HepG2 (cell line): ENCODE measurements around the gene DHX32. TPM values are rescaled to one million over a fixed set of nuclear protein-coding genes. Genes with fewer than 3 reads are reported as not detected.

Experiments used
- ATAC-seq: fragments of 200-7000 bp; cut with Tn5 transposase; 3 replicates; pipeline ENCODE4 v1.9.1; 2020; ENCODE audit warnings: mild to moderate bottlenecking, moderate library complexity
- BruUV-seq: library from RNA; stranded (reverse); fragments of 400-500 nt; replicated peaks from 2 replicates; lab custom pipeline; 2021; lab: Mats Ljungman, UMichigan
- CTCF ChIA-PET: fragments of 300-600 bp; formaldehyde crosslinking; extraction: SDS; loops from one replicate; lab custom pipeline; 2021; ENCODE audit warnings: low total read pairs, inconsistent platforms, low intra/inter-chr PET ratio; lab: Yijun Ruan, JAX
- POLR2A ChIA-PET: fragments of 350-600 bp; sonication (Branson Sonifier 250); formaldehyde crosslinking; loops from one replicate; lab custom pipeline; 2020; ENCODE audit warnings: antibody characterized with exemption, inconsistent platforms; lab: Yijun Ruan, JAX
- DNase-seq: peaks from one replicate; pipeline ENCODE4 v3.0.0-alpha.2; 2015; ENCODE audit warnings: low spot score
- FAIRE-seq: peaks from 3 replicates; lab custom pipeline; 2011; peaks lifted over from hg19 to GRCh38; lab: Jason Lieb, UNC
- H2AFZ ChIP-seq: one replicate; pipeline ENCODE4 v1.6.1; 2011; ENCODE audit warnings: low read length, inconsistent platforms
- H3K27ac ChIP-seq: fragments of 300-600 bp; 3 replicates; pipeline ENCODE4 v1.8.0; 2011; ENCODE audit warnings: mixed run types, mild to moderate bottlenecking, mixed read lengths, low read length, inconsistent platforms; ENCODE audit not compliant: insufficient read depth; ENCODE audit errors: extremely low read length
- H3K27me3 ChIP-seq, 2 experiments: fragments of 200-600 bp in 1 of 2; 2 replicates in 1 of 2; 3 replicates in 1 of 2; pipeline versions ENCODE4 v1.6.0 to v1.8.0; 2011; ENCODE audit warnings: low read length in 2 of 2, mild to moderate bottlenecking in 2 of 2, moderate library complexity in 2 of 2, inconsistent platforms in 1 of 2; ENCODE audit not compliant: insufficient read depth in 2 of 2, control insufficient read depth in 1 of 2
- H3K36me3 ChIP-seq, 2 experiments: fragments of 200-600 bp in 1 of 2; replicated peaks in 1 of 2; 2 replicates in 1 of 2; 3 replicates in 1 of 2; pipeline versions ENCODE4 v1.5.1 to v1.8.0; 2011; ENCODE audit warnings: low read length in 2 of 2, inconsistent platforms in 1 of 2; ENCODE audit not compliant: insufficient read depth in 2 of 2, control insufficient read depth in 1 of 2
- H3K4me1 ChIP-seq: 2 replicates; pipeline ENCODE4 v1.5.1; 2012; ENCODE audit warnings: low read length, inconsistent platforms; ENCODE audit not compliant: insufficient read depth
- H3K4me2 ChIP-seq: 2 replicates; pipeline ENCODE4 v1.6.0; 2011; ENCODE audit warnings: low read depth, low read length, inconsistent platforms
- H3K4me3 ChIP-seq, 3 experiments: fragments of 200-600 bp in 1 of 3; sonication (generic), shearing (Covaris generic) in 1 of 3; replicated peaks in 1 of 3; 2 replicates each; pipeline ENCODE4 v1.5.1; 2011 to 2016; ENCODE audit warnings: low read length in 3 of 3, inconsistent platforms in 2 of 3, low read depth in 2 of 3, mild to moderate bottlenecking in 2 of 3, control low read depth in 1 of 3, mixed read lengths in 1 of 3; ENCODE audit not compliant: insufficient read depth in 1 of 3
- H3K79me2 ChIP-seq: one replicate; pipeline ENCODE4 v1.6.1; 2011; ENCODE audit warnings: low read length, inconsistent platforms; ENCODE audit not compliant: insufficient read depth
- H3K9ac ChIP-seq: 2 replicates; pipeline ENCODE4 v1.6.0; 2011; ENCODE audit warnings: mild to moderate bottlenecking, low read depth, low read length, inconsistent platforms; ENCODE audit not compliant: insufficient read depth
- H3K9me3 ChIP-seq: 2 replicates; pipeline ENCODE4 v1.5.1; 2012; ENCODE audit warnings: mild to moderate bottlenecking, low read length
- H4K20me1 ChIP-seq: 2 replicates; pipeline ENCODE4 v1.6.0; 2011; ENCODE audit warnings: inconsistent platforms, mild to moderate bottlenecking, low read length, moderate library complexity; ENCODE audit not compliant: insufficient read depth
- AHR ChIP-seq: IDR thresholded peaks from 2 replicates; pipeline ENCODE4 v1.6.1; 2018; ENCODE audit warnings: missing genetic modification reagents, missing compliant biosample characterization
- ATF3 ChIP-seq: sonication (generic); formaldehyde crosslinking; IDR thresholded peaks from 2 replicates; pipeline ENCODE4 v1.4.0; 2020; ENCODE audit warnings: missing genetic modification reagents
- HNF4A ChIP-seq: sonication (generic); formaldehyde crosslinking; IDR thresholded peaks from 2 replicates; pipeline ENCODE4 v1.4.0; 2020; ENCODE audit warnings: missing genetic modification reagents
- IKZF4 ChIP-seq: sonication (generic); formaldehyde crosslinking; IDR thresholded peaks from 2 replicates; pipeline ENCODE4 v1.5.1; 2020; ENCODE audit warnings: borderline replicate concordance, mild to moderate bottlenecking, low read depth, missing genetic modification reagents; ENCODE audit errors: not compliant biosample characterization
- MAFG ChIP-seq: sonication (generic); formaldehyde crosslinking; IDR thresholded peaks from 2 replicates; pipeline ENCODE4 v1.5.1; 2020; ENCODE audit warnings: mild to moderate bottlenecking, missing genetic modification reagents
- MYC ChIP-seq: sonication (generic); formaldehyde crosslinking; IDR thresholded peaks from 2 replicates; pipeline ENCODE4 v1.9.0; 2021; ENCODE audit warnings: missing genetic modification reagents, borderline replicate concordance
- RBM22 ChIP-seq: fragments of 200-400 bp; formaldehyde crosslinking; optimal IDR thresholded peaks from 2 replicates; pipeline ENCODE3; 2017; ENCODE audit warnings: mild to moderate bottlenecking, low read length, moderate library complexity
- U2AF2 ChIP-seq: fragments of 200-400 bp; formaldehyde crosslinking; IDR thresholded peaks from 2 replicates; pipeline ENCODE4 v1.6.1; 2017; ENCODE audit warnings: low read depth, mild to moderate bottlenecking, low read length
- USF2 ChIP-seq, 2 experiments: sonication (generic) in 1 of 2; formaldehyde crosslinking in 1 of 2; IDR thresholded peaks; 2 replicates each; pipeline versions ENCODE4 v1.5.1 to v1.6.1; 2011 to 2020; ENCODE audit warnings: borderline replicate concordance in 1 of 2, low read depth in 1 of 2, low read length in 1 of 2, mild to moderate bottlenecking in 1 of 2, missing genetic modification reagents in 1 of 2, moderate library complexity in 1 of 2
- ZFAT ChIP-seq: sonication (generic); formaldehyde crosslinking; conservative IDR thresholded peaks from 2 replicates; pipeline ENCODE4 v1.8.1; 2023; ENCODE audit warnings: missing genetic modification reagents, inconsistent platforms
- ZFP36 ChIP-seq: fragments of 150-350 bp; IDR thresholded peaks from 2 replicates; pipeline ENCODE4 v1.6.1; 2018; ENCODE audit warnings: borderline replicate concordance, low read length, low read depth; ENCODE audit not compliant: partially characterized antibody
- ZNF292 ChIP-seq: sonication (generic); formaldehyde crosslinking; IDR thresholded peaks from 2 replicates; pipeline ENCODE4 v1.8.1; 2022; ENCODE audit warnings: mild to moderate bottlenecking, low read depth, missing genetic modification reagents, borderline replicate concordance
- ZNF496 ChIP-seq: sonication (generic); formaldehyde crosslinking; IDR thresholded peaks from 2 replicates; pipeline ENCODE4 v1.8.1; 2023; ENCODE audit warnings: mild to moderate bottlenecking, moderate library complexity, missing genetic modification reagents; ENCODE audit not compliant: insufficient replicate concordance
- ZNF530 ChIP-seq: sonication (generic); formaldehyde crosslinking; IDR thresholded peaks from 2 replicates; pipeline ENCODE4 v1.5.0; 2020; ENCODE audit warnings: low read depth, mild to moderate bottlenecking, missing genetic modification reagents
- ZNF576 ChIP-seq: sonication (generic); formaldehyde crosslinking; IDR thresholded peaks from 2 replicates; pipeline ENCODE4 v1.4.0; 2020; ENCODE audit warnings: mild to moderate bottlenecking, missing genetic modification reagents
- ZNF605 ChIP-seq: sonication (generic); formaldehyde crosslinking; IDR thresholded peaks from 2 replicates; pipeline ENCODE4 v1.8.0; 2022; ENCODE audit warnings: mild to moderate bottlenecking, missing genetic modification reagents
- ZNF709 ChIP-seq: sonication (generic); formaldehyde crosslinking; IDR thresholded peaks from 2 replicates; pipeline ENCODE4 v1.5.0; 2020; ENCODE audit warnings: mild to moderate bottlenecking, missing genetic modification reagents
- ZNF816 ChIP-seq: sonication (generic); formaldehyde crosslinking; IDR thresholded peaks from 2 replicates; pipeline ENCODE4 v1.8.0; 2022; ENCODE audit warnings: missing genetic modification reagents, mild to moderate bottlenecking, borderline replicate concordance
- WGBS: methylation state at CpG from one replicate; pipeline ENCODE4 v1.1.6; 2017; ENCODE audit warnings: low lambda C conversion rate; 5-methylcytosine and 5-hydroxymethylcytosine counted together
- in situ Hi-C: cut with HindIII; loops from 2 replicates; pipeline ENCODE4 v1.10.0; 2017; ENCODE audit warnings: low pct_unique_long_range_greater_than_20kb; ENCODE audit not compliant: extremely low pct_ligation_motif_present
- intact Hi-C: fragments of 100-400 bp; cut with micrococcal nuclease; formaldehyde crosslinking; loops from one replicate; pipeline ENCODE4 v1.10.0; 2022; ENCODE audit not compliant: unreplicated experiment
- polyA plus RNA-seq, 8 experiments: library from polyadenylated mRNA; depleted of rRNA in 3 of 8; stranded (reverse) in 7 of 8; unstranded in 1 of 8; fragments of >200 nt; fragmentation: Illumina TruSeq in 4 of 8; extraction: Trizol in 4 of 8; gene quantifications; 2 replicates each; pipeline versions ENCODE4 v1.2.1 to v1.2.3, GENCODE V29; 2011 to 2016; ENCODE audit warnings: low read depth in 4 of 8, missing spikeins in 1 of 8, mixed read lengths in 1 of 8; ENCODE audit not compliant: insufficient read depth in 1 of 8
- total RNA-seq, 5 experiments: library from RNA; depleted of rRNA; stranded (reverse); fragments of >200 nt; fragmentation: Illumina TruSeq; extraction: Trizol; gene quantifications; 2 replicates each; pipeline ENCODE4 v1.2.3, GENCODE V29; 2016; ENCODE audit warnings: low read depth in 1 of 5
- TF ChIP-seq, protein P1 (sequence below): IDR thresholded peaks from 2 replicates; pipeline ENCODE4 v1.6.1; 2016; ENCODE audit warnings: low read depth, control low read depth

DHX32 gene
- total and polyA plus RNA-seq, 2 of the 13 experiments (the other 11 are each of a cell fraction or from before 2014, with no cell fraction given) = 15.5 to 16.5 TPM

- ChIA-PET CTCF (no interaction called here), POLR2A (interaction anchor here (0.7 kb wide), 1 partner anchor 27 kb away, joined by 3 read pairs; no protein-coding TSS in a partner anchor)
- no peak overlapping the region for H3K4me2 ChIP-seq
Observed at GRCh38 chr10:125817337-125817946, 63.6 kb downstream of the DHX32 start.

More at GRCh38 chr10:125817337-125817946, 63.6 kb downstream of the DHX32 start:
- BruUV-seq = no TSS peak
- Histone ChIP-seq H3K36me3 (peaks cover 2 to 4% of the 10 kb centered on the region in 2 experiments; a peak in 2 of 5 replicates), H2AFZ (no peak overlapping the region), H3K27me3 (no peaks in the 10 kb centered on the region), H3K4me3 (no peak overlapping the region), H3K9me3 (no peaks in the 10 kb centered on the region), H3K79me2 (peaks cover 3% of the 10 kb centered on the region), H3K27ac (no peak overlapping the region), H4K20me1 (no peaks in the 10 kb centered on the region), H3K4me1 (peaks cover 25% of the 10 kb centered on the region), H3K9ac (no peak overlapping the region)
- ATAC-seq (no peak), FAIRE-seq (no peak), DNase-seq (no peak)
- intact Hi-C loops = no loop called here
- in situ Hi-C loops = no loop called here
- 94% methylated on average over 6 of the region's 6 CpGs for WGBS
- TF ChIP-seq ZNF605 (CRISPR knock-in tag) (no peak), ZNF496 (CRISPR knock-in tag) (no peak), MAFG (no peak), ZFAT (CRISPR knock-in tag) (no peak), ZNF816 (no peak), ZNF576 (CRISPR knock-in tag) (no peak), ZNF530 (CRISPR knock-in tag) (no peak), IKZF4 (CRISPR knock-in tag) (no peak), ZNF709 (no peak), AHR (CRISPR knock-in tag) (no peak), ZNF292 (CRISPR knock-in tag) (no peak), HNF4A (CRISPR knock-in tag) (no peak), USF2 (IDR thresholded peaks at IDR 0.05; ENCODE audit: low read depth, low read length) (no peak), USF2 (CRISPR knock-in tag; IDR thresholded peaks at IDR 0.05; ENCODE audit: borderline replicate concordance) (no peak), RBM22 (no peak), MYC (CRISPR knock-in tag) (no peak), U2AF2 (no peak), ZFP36 (no peak), ATF3 (CRISPR knock-in tag) (no peak)
- TF ChIP-seq, protein P1, sequence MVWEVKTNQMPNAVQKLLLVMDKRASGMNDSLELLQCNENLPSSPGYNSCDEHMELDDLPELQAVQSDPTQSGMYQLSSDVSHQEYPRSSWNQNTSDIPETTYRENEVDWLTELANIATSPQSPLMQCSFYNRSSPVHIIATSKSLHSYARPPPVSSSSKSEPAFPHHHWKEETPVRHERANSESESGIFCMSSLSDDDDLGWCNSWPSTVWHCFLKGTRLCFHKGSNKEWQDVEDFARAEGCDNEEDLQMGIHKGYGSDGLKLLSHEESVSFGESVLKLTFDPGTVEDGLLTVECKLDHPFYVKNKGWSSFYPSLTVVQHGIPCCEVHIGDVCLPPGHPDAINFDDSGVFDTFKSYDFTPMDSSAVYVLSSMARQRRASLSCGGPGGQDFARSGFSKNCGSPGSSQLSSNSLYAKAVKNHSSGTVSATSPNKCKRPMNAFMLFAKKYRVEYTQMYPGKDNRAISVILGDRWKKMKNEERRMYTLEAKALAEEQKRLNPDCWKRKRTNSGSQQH (CRISPR knock-in tag) = no peak
